ENCODE data around the gene HOXC6. TPM values are rescaled to one million over a fixed set of nuclear protein-coding genes. Genes with fewer than 3 reads are reported as not detected.

Gene HOXC6
- total RNA-seq, 1 donor from 2014 or later, result not detected

DNA sequence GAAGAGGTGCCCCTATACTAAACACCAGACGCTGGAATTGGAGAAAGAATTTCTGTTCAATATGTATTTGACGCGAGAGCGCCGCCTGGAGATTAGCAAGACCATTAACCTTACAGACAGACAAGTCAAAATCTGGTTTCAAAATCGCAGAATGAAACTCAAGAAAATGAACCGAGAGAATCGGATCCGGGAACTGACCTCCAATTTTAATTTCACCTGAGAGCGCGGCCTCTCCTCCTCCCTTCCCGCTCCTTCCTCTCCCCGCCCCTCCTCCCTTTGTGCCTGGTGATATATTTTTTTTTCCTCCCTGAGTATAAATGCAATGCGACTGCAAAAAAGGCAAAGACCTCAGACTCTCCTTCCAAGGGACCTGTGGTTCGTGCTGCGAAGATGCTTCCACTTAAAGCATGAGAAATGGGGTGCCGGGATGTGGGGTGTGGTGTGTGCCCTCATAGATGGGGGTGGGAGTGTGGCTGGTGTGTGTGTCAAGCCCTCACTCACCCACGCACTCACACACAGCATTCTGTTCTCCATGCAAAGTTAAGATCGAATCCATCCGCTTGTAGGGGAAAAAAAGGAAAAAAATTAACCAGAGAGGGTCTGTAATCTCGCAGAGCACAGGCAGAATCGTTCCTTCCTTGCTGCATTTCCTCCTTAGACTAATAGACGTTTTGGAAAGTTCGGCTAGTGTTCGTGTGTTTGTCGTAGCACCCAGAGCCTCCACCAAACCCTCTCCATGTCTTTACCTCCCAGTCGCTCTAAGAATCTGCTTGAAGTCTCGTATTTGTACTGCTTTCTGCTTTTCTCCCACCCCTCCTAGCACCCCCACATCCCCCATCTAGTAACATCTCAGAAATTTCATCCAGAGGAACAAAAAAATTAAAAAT, 38.8 kb upstream of the HOXC6 start:
- TF ChIP-seq, protein P1, sequence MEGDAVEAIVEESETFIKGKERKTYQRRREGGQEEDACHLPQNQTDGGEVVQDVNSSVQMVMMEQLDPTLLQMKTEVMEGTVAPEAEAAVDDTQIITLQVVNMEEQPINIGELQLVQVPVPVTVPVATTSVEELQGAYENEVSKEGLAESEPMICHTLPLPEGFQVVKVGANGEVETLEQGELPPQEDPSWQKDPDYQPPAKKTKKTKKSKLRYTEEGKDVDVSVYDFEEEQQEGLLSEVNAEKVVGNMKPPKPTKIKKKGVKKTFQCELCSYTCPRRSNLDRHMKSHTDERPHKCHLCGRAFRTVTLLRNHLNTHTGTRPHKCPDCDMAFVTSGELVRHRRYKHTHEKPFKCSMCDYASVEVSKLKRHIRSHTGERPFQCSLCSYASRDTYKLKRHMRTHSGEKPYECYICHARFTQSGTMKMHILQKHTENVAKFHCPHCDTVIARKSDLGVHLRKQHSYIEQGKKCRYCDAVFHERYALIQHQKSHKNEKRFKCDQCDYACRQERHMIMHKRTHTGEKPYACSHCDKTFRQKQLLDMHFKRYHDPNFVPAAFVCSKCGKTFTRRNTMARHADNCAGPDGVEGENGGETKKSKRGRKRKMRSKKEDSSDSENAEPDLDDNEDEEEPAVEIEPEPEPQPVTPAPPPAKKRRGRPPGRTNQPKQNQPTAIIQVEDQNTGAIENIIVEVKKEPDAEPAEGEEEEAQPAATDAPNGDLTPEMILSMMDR (IDR thresholded peaks at IDR 0.05; ENCODE audit: insufficient read depth, low read length, severe bottlenecking), result peak; percentile 50
- FAIRE-seq (no peak), DNase-seq (ENCODE audit: low read depth) (peak; percentile 12)

DNA sequence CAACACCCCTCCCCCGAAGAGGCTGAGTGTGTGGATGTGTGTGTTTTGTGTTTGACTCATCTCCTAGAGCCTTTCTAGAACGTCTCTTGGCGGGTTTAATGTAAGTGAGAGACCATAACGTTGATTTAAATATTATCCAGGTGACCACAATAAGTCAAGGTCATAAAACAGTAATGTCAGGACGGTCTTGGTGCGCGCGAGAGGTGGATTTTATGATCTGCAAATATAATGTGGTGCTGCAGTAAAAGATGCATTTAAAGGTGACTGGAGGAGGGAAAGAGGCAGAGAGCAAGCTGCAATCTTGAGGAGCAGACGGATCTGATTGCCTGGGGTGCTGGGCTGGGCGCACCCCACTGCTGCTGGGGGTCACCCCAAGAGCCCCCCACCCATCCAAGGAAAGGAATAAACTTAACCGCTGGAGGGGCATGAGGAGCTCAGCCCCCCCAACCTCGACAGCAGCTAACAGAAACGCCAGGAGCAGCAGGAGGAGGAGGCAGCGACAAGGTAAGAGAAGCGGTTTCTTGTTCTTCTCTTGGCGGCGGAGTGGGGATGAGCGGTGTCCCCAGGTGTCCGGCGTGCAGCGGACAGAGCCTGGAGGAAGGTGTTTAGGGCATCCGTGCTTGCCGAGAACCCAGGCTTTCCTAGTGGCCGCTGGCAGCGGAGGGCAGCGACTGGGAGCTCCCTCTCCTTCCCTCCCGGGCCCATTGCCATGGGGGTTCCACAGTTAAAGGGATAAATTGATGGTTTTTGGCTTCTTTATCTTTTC, 37.7 kb upstream of the HOXC6 start:
- FAIRE-seq (no peak), DNase-seq (ENCODE audit: low read depth) (no peak)
- peaks cover 88% of the 10 kb centered on the region for H3K27me3 ChIP-seq (ENCODE audit: control insufficient read depth, insufficient read depth, low read length)
- no peak overlapping the region for H3K4me3 ChIP-seq (ENCODE audit: low read depth, low read length)
- TF ChIP-seq, protein P1 (IDR thresholded peaks at IDR 0.05; ENCODE audit: insufficient read depth, low read length, severe bottlenecking), result no peak
- H3K36me3 ChIP-seq (ENCODE audit: control insufficient read depth, insufficient read depth, low read length), result no peaks in the 10 kb centered on the region

More for the DNA sequence above, 38.8 kb upstream of the HOXC6 start:
- no peak overlapping the region for H3K4me3 ChIP-seq (ENCODE audit: low read depth, low read length)
- H3K27me3 ChIP-seq (ENCODE audit: control insufficient read depth, insufficient read depth, low read length), result peaks cover 85% of the 10 kb centered on the region
- no peaks in the 10 kb centered on the region for H3K36me3 ChIP-seq (ENCODE audit: control insufficient read depth, insufficient read depth, low read length)

DNA sequence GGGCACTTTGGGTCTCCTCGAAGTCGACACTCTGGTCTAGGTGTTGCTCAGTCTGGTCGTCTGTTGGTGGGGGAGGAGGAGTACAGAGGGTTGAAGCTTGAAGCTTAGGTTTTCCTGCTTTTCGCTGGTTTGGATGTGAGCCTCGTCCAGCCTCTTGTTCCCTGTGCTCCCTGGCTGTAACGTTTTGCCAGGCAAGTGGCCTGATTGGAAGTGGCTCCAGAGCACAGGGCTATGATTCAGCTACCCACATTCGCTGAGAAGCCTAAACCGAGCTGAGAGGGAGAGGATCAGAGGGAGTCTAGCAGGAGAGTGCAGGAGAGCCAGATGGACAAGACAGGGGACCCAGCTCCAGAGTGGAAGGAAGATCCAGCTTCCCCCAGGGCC, 37.2 kb upstream of the HOXC6 start:
- TF ChIP-seq, protein P1 (IDR thresholded peaks at IDR 0.05; ENCODE audit: insufficient read depth, low read length, severe bottlenecking), result no peak
- DNase-seq (ENCODE audit: low read depth), result no peak
- H3K36me3 ChIP-seq (ENCODE audit: control insufficient read depth, insufficient read depth, low read length), result no peaks in the 10 kb centered on the region
- peaks cover 86% of the 10 kb centered on the region for H3K27me3 ChIP-seq (ENCODE audit: control insufficient read depth, insufficient read depth, low read length)
- H3K4me3 ChIP-seq (ENCODE audit: low read depth, low read length), result no peak overlapping the region
- FAIRE-seq, result peak; percentile 13

DNA sequence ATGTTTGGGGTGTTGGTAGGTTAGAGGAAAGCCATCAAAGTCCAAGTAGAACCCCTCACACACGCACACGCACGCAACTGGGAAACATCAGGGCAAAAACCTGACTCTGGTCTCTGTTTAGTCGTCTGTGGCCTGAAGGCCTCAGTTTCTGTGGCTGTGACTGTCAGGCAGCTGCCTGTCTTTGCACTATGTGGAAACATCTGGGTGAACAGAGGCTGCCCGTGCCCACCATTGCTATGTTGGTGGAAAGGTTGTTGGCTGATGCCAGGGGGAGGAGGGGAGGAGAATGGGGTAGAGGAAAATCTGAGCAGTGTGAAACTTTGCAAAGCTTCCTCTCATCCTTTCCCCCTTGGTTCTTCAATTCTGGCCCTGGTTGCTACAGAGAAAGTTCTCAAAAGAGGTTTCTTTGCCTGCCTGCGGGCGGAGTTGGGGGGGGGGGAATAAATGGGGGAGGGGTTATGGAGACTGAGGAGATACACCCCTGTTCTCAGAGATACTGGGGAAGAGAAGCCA, 35.8 kb upstream of the HOXC6 start:
- H3K27me3 ChIP-seq (ENCODE audit: control insufficient read depth, insufficient read depth, low read length), result peaks cover 86% of the 10 kb centered on the region
- FAIRE-seq, result no peak
- DNase-seq (ENCODE audit: low read depth), result no peak

DNA sequence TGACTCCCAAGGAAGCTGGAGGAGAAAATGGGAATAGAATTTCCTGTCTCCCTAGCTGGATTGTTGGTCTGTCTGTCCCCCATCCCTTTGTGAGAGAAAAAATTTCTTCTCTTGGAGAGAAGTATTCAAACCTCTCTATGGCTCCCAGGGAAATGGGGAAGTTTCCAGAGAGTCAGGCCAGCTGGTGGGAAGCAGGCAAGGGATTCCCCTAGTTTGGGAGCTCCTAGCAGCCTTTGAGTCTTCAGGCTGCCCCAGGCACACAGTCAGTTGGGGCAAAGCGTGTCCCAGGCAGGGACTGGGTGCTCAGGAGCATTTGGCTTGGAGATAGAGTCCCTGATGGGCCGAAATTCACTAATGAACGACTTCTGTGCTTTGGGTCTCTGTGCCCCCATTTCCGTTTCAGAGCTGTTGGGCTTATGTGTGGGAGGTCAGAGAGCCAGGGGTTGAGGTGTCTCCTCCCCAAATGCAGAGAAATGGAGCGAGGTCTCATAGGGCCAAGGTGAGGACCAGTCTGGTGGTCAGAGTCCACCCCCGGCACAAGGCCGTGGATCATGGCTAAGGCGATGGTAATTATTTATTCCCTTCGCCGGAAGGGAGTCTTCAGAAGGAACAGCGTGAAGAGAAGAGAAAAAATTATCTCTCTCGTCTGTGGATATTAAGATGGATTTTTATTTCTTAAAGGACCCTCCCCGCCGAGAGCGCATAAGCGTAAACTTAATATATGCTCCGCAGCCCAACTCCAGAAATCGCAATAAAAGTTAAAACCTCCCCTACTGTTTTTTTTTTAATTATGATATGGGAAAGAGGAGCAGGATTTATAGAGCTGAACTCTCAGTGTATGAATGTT, 34.9 kb upstream of the HOXC6 start:
- TF ChIP-seq, protein P1 (IDR thresholded peaks at IDR 0.05; ENCODE audit: insufficient read depth, low read length, severe bottlenecking), result no peak
- FAIRE-seq (no peak), DNase-seq (ENCODE audit: low read depth) (no peak)
- Histone ChIP-seq H3K36me3 (ENCODE audit: control insufficient read depth, insufficient read depth, low read length) (no peaks in the 10 kb centered on the region), H3K4me3 (ENCODE audit: low read depth, low read length) (no peak overlapping the region), H3K27me3 (ENCODE audit: control insufficient read depth, insufficient read depth, low read length) (peaks cover 89% of the 10 kb centered on the region)

More for the DNA sequence above, 35.8 kb upstream of the HOXC6 start:
- Histone ChIP-seq H3K36me3 (ENCODE audit: control insufficient read depth, insufficient read depth, low read length) (no peaks in the 10 kb centered on the region), H3K4me3 (ENCODE audit: low read depth, low read length) (no peak overlapping the region)
- TF ChIP-seq, protein P1 (IDR thresholded peaks at IDR 0.05; ENCODE audit: insufficient read depth, low read length, severe bottlenecking), result no peak
